ENCODE measurements around the gene TMEM179B.

GRCh38 chr11:62801071-62801470 lies 13.9 kb downstream of the TMEM179B start:
- TF ChIP-seq CTCF (IDR thresholded peaks at IDR 0.05; ENCODE audit: low read depth, low read length) (no peak), EZH2phosphoT487 (IDR thresholded peaks at IDR 0.05; ENCODE audit: low read depth) (no peak)

Data from OCI-LY3 (cell line).